Tibial nerve (tissue), 4 donors: Measurements from ENCODE around the gene FGF14.

Experiments
- CTCF ChIP-seq, 5 experiments: fragments of 200-600 bp in 3 of 5; fragments of 450-650 bp in 2 of 5; sonication (generic) in 3 of 5; IDR thresholded peaks; one replicate each; pipeline ENCODE4 v1.5.1; 2016 to 2019; ENCODE audit warnings: antibody characterized with exemption in 5 of 5, mild to moderate bottlenecking in 3 of 5, moderate library complexity in 2 of 5
- EP300 ChIP-seq, 2 donors: sonication (generic); formaldehyde crosslinking; IDR thresholded peaks; one replicate each; pipeline ENCODE4 v1.6.1; 2017; ENCODE audit warnings: antibody characterized with exemption in 2 of 2, mild to moderate bottlenecking in 1 of 2
- POLR2A ChIP-seq, 2 donors: fragments of 450-650 bp; IDR thresholded peaks; one replicate each; pipeline ENCODE4 v1.6.1; 2017; ENCODE audit warnings: antibody characterized with exemption in 2 of 2, mild to moderate bottlenecking in 2 of 2, moderate library complexity in 2 of 2

- no peak for TF ChIP-seq CTCF (IDR thresholded peaks at IDR 0.05)
- no peak for TF ChIP-seq POLR2A (IDR thresholded peaks at IDR 0.05)
- no peak for TF ChIP-seq EP300 (IDR thresholded peaks at IDR 0.05)
Measured at GRCh38 chr13:102132777-102133295, 269.0 kb downstream of the FGF14 start.
